Ascending aorta (tissue), 2 donors: Measurements from ENCODE around the gene CHPF. TPM values are rescaled to one million over a fixed set of nuclear protein-coding genes. Genes with fewer than 3 reads are reported as not detected.

Source experiments
- DNase-seq, 2 donors: peaks; one replicate each; pipeline ENCODE4 v3.0.0-alpha.2; 2019; ENCODE audit warnings: low spot score in 2 of 2
- H3K27ac ChIP-seq, 2 donors: fragments of 200-600 bp; sonication (generic); one replicate each; pipeline ENCODE4 v1.5.1; 2016 to 2017; ENCODE audit warnings: mild to moderate bottlenecking in 1 of 2
- H3K27me3 ChIP-seq: fragments of 200-600 bp; sonication (generic); one replicate; pipeline ENCODE4 v1.5.1; 2017
- H3K36me3 ChIP-seq, 2 donors: fragments of 200-600 bp; sonication (generic); one replicate each; pipeline ENCODE4 v1.5.1; 2016
- H3K4me1 ChIP-seq, 2 donors: fragments of 200-600 bp; sonication (generic); one replicate each; pipeline ENCODE4 v1.5.1; 2016 to 2017; ENCODE audit warnings: mild to moderate bottlenecking in 1 of 2
- H3K4me3 ChIP-seq, 2 donors: fragments of 200-600 bp; sonication (generic); one replicate each; pipeline ENCODE4 v1.5.1; 2016 to 2017; ENCODE audit warnings: mild to moderate bottlenecking in 1 of 2
- H3K9me3 ChIP-seq, 2 donors: fragments of 200-600 bp; sonication (generic); one replicate each; pipeline ENCODE4 v1.5.1; 2016
- intact Hi-C: fragments of 100-400 bp; cut with DNase I; formaldehyde crosslinking; loops from one replicate; pipeline ENCODE4 v1.15.1; 2023
- total RNA-seq: library from RNA; depleted of rRNA; stranded (reverse); fragments of >200 nt; gene quantifications from one replicate; pipeline ENCODE4 v1.1.0, GENCODE V29; 2016
- TF ChIP-seq, protein P1 (sequence below), 3 experiments: fragments of 200-600 bp in 2 of 3; fragments of 450-650 bp in 1 of 3; sonication (generic) in 2 of 3; IDR thresholded peaks; one replicate each; pipeline ENCODE4 v1.5.1; 2016 to 2019; ENCODE audit warnings: antibody characterized with exemption in 3 of 3, mild to moderate bottlenecking in 1 of 3, moderate library complexity in 1 of 3

Gene CHPF
- total RNA-seq, 1 donor from 2014 or later: 249 TPM

DNA sequence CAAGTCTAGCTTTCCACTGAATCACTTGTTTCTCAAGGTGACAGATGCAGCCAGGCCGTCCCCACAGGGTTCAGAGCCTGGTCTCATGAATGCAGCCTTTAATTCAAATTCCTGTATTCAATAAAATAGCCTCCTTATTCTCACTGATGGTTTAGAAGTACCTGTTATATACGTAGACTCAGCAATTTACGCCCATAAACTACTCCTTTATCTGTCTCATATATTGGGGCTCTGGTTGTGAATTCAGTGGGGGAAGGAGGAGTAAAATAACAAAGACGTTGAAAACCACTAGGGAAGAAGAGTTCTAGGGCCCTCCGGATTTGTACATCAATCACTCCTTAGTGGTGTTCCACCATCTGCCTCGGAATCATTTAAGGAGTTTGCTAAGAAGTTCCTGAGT lies 26.0 kb upstream of the CHPF start:
- TF ChIP-seq, protein P1, sequence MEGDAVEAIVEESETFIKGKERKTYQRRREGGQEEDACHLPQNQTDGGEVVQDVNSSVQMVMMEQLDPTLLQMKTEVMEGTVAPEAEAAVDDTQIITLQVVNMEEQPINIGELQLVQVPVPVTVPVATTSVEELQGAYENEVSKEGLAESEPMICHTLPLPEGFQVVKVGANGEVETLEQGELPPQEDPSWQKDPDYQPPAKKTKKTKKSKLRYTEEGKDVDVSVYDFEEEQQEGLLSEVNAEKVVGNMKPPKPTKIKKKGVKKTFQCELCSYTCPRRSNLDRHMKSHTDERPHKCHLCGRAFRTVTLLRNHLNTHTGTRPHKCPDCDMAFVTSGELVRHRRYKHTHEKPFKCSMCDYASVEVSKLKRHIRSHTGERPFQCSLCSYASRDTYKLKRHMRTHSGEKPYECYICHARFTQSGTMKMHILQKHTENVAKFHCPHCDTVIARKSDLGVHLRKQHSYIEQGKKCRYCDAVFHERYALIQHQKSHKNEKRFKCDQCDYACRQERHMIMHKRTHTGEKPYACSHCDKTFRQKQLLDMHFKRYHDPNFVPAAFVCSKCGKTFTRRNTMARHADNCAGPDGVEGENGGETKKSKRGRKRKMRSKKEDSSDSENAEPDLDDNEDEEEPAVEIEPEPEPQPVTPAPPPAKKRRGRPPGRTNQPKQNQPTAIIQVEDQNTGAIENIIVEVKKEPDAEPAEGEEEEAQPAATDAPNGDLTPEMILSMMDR (IDR thresholded peaks at IDR 0.05): no peak
- Histone ChIP-seq H3K4me3 (peak overlapping the region in 1 of 2 donors; percentile 93), H3K9me3 (no peaks in the 10 kb centered on the region), H3K4me1 (peaks cover 0 to 12% of the 10 kb centered on the region in 2 donors), H3K27me3 (no peaks in the 10 kb centered on the region), H3K27ac (peak overlapping the region in 1 of 2 donors; percentile 90), H3K36me3 (peaks cover 0 to 11% of the 10 kb centered on the region in 2 donors)
- DNase-seq: no peak
- intact Hi-C loops: loop anchor here (2.0 kb wide), 1 partner anchor 17 kb away; no protein-coding TSS in a partner anchor

DNA sequence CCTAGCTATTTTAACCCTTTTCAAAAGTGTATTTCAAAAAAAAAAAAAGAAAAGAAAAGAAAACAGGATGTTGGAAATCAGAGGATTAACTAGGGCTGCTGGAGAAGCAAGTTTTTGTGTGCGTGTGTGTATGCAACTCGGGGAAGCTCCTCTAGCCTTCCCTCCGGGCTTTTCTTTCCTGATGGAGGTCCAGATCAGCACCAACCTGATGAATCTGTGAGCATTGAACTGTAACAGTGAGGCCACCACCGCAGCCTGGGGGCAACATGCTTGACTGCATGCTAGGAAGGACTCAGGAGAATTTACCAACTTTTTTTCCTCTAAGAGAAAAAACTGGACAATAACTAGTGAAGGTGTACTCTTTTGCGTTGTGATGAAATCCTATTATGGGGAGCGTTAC lies 25.4 kb upstream of the CHPF start:
- H3K36me3 ChIP-seq: peaks cover 5 to 12% of the 10 kb centered on the region in 2 donors
- TF ChIP-seq, protein P1 (IDR thresholded peaks at IDR 0.05): no peak
- H3K9me3 ChIP-seq: no peaks in the 10 kb centered on the region
- peaks cover 0 to 12% of the 10 kb centered on the region in 2 donors for H3K4me1 ChIP-seq
- no peak overlapping the region for H3K4me3 ChIP-seq
- H3K27me3 ChIP-seq: no peaks in the 10 kb centered on the region
- DNase-seq: no peak
- intact Hi-C loops: no loop called here
- H3K27ac ChIP-seq: no peak overlapping the region

DNA sequence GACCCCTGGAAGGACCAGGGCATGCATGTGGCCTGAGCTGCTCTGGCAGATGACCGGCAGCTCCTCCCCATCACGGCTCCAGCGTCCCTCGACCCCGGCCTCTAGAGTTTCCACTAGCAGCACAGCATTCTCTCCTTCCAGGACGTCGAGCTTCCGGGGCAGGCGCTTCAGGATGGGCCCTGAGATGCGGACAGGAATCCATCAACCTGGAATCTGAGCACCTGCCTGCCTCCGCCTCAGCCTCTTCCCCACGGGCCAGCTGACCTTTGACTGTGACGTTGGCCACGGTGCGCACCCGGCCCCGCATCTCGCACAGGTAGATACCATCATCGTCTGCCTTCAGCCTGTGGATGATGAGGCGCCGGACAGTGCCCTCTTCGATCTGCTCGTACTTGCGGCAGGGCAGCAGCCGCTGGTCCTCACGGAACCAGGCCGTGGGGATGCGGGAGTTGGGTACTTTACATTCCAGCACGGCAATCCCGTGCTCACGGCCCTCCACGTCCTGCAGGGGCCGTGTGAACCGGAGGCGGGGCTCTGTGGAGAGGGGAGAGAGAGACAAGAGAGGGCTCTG lies 24.3 kb upstream of the CHPF start:
- no peak for DNase-seq
- H3K27me3 ChIP-seq: no peaks in the 10 kb centered on the region
- peaks cover 16 to 24% of the 10 kb centered on the region in 2 donors for H3K36me3 ChIP-seq
- H3K4me1 ChIP-seq: peaks cover 0 to 12% of the 10 kb centered on the region in 2 donors
- TF ChIP-seq, protein P1 (IDR thresholded peaks at IDR 0.05): no peak
- no peaks in the 10 kb centered on the region for H3K9me3 ChIP-seq
- intact Hi-C loops: no loop called here
- no peak overlapping the region for H3K27ac ChIP-seq
- H3K4me3 ChIP-seq: no peak overlapping the region

DNA sequence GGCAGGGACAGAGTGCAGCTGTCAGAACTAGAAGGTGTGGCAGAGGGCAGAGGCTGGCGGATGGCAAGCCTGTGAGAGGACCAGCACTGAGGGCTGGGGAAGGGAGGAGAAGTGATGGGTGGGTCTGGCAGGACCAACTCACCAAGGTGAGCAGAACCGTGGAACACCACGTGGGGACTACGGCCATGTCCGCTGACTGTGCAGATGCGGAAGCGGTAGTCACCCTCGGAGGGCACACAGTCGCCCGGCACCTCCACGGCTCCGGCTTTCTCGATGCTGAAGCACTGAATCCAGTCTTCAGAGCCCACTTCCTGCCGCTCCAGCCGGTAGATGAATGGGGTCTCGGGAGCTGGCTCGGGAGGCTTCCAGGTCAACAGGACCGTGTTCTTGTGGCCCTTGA lies 23.5 kb upstream of the CHPF start:
- TF ChIP-seq, protein P1 (IDR thresholded peaks at IDR 0.05): no peak
- no peaks in the 10 kb centered on the region for H3K27me3 ChIP-seq
- H3K36me3 ChIP-seq: peaks cover 18 to 32% of the 10 kb centered on the region in 2 donors
- DNase-seq: no peak
- intact Hi-C loops: no loop called here
- peaks cover 0 to 12% of the 10 kb centered on the region in 2 donors for H3K4me1 ChIP-seq
- no peak overlapping the region for H3K4me3 ChIP-seq
- no peaks in the 10 kb centered on the region for H3K9me3 ChIP-seq
- no peak overlapping the region for H3K27ac ChIP-seq

DNA sequence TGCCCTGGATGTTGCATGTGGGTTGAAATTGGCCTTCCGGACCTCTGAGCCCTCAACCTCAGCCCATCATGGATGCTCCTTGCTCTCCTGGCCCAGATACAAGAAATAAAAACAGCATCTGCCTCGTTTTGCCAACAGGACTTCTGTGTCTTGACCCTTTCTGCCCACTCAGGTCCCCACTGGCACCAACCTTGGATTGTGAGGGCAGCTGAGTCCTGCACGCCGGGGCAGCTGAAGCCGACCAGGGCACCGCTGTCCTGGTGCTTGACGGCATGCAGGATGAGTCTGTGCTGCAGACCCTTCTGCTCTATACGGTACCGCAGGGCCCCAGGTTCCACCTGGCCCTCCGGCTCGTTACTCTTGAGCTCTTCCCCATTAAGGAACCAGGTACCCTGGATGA lies 23.0 kb upstream of the CHPF start:
- TF ChIP-seq, protein P1 (IDR thresholded peaks at IDR 0.05): no peak
- H3K4me1 ChIP-seq: peaks cover 0 to 7% of the 10 kb centered on the region in 2 donors
- intact Hi-C loops: no loop called here
- H3K9me3 ChIP-seq: no peaks in the 10 kb centered on the region
- no peak overlapping the region for H3K4me3 ChIP-seq
- no peaks in the 10 kb centered on the region for H3K27me3 ChIP-seq
- no peak for DNase-seq
- H3K36me3 ChIP-seq: peaks cover 18 to 36% of the 10 kb centered on the region in 2 donors
- no peak overlapping the region for H3K27ac ChIP-seq
